Lower leg skin (tissue), 4 donors: Measurements from ENCODE around the gene TLE5. TPM values are rescaled to one million over a fixed set of nuclear protein-coding genes. Genes with fewer than 3 reads are reported as not detected.

Experiments used
- DNase-seq, 2 donors: peaks; one replicate each; pipeline ENCODE4 v3.0.0-alpha.2; 2019; ENCODE audit warnings: low spot score in 2 of 2
- H3K4me3 ChIP-seq: fragments of 200-600 bp; sonication (generic); 2 replicates; pipeline ENCODE4 v1.5.1; 2017; ENCODE audit warnings: mild to moderate bottlenecking, low read depth; ENCODE audit not compliant: poor library complexity, severe bottlenecking
- POLR2A ChIP-seq, 2 donors: fragments of 450-650 bp; IDR thresholded peaks; one replicate each; pipeline ENCODE4 v1.6.1; 2016 to 2017; ENCODE audit warnings: antibody characterized with exemption in 2 of 2, mild to moderate bottlenecking in 1 of 2, moderate library complexity in 1 of 2
- WGBS, 2 donors: methylation state at CpG; one replicate each; pipeline ENCODE4 v1.1.5; 2018; 5-methylcytosine and 5-hydroxymethylcytosine counted together
- intact Hi-C: fragments of 100-400 bp; cut with DNase I; formaldehyde crosslinking; loops from one replicate; pipeline ENCODE4 v1.15.0; 2023; ENCODE audit warnings: low total_unique reads
- total RNA-seq, 4 donors: library from RNA; depleted of rRNA; stranded (reverse); fragments of >200 nt; gene quantifications; one replicate each; pipeline ENCODE4 v1.1.0, GENCODE V29; 2016
- TF ChIP-seq, protein P1 (sequence below), 3 donors: fragments of 450-650 bp; IDR thresholded peaks; one replicate each; pipeline ENCODE4 v1.5.1; 2016; ENCODE audit warnings: antibody characterized with exemption in 3 of 3, mild to moderate bottlenecking in 3 of 3, moderate library complexity in 2 of 3

Gene TLE5
- total RNA-seq, 4 donors from 2014 or later: 329 to 533 (median 387) TPM

DNA sequence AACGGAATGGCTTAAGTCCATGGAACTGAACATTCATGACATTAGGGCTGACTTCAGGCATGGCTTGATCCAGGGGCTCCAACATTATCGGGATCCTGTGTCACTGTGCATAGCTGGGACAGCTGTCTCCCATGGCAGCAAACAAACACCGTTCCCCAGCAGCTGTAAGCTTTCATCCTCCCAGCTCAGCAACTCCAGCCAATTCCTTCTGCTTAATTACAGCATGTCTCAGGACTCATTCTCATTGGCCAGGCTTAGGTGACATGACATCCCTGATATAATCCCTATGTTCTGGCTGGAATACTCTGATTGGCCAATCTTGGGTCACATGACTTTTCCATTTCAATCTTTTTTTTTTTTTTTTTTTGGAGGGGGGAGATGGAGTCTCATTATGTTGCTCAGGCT lies 10.9 kb upstream of the TLE5 start:
- WGBS, 2 donors: 31 to 35% methylated on average over 3 of the region's 3 CpGs
- H3K4me3 ChIP-seq: no peak overlapping the region
- no peak for DNase-seq
- no peak for TF ChIP-seq POLR2A (IDR thresholded peaks at IDR 0.05)
- TF ChIP-seq, protein P1, sequence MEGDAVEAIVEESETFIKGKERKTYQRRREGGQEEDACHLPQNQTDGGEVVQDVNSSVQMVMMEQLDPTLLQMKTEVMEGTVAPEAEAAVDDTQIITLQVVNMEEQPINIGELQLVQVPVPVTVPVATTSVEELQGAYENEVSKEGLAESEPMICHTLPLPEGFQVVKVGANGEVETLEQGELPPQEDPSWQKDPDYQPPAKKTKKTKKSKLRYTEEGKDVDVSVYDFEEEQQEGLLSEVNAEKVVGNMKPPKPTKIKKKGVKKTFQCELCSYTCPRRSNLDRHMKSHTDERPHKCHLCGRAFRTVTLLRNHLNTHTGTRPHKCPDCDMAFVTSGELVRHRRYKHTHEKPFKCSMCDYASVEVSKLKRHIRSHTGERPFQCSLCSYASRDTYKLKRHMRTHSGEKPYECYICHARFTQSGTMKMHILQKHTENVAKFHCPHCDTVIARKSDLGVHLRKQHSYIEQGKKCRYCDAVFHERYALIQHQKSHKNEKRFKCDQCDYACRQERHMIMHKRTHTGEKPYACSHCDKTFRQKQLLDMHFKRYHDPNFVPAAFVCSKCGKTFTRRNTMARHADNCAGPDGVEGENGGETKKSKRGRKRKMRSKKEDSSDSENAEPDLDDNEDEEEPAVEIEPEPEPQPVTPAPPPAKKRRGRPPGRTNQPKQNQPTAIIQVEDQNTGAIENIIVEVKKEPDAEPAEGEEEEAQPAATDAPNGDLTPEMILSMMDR (IDR thresholded peaks at IDR 0.05): no peak
- intact Hi-C loops: no loop called here

DNA sequence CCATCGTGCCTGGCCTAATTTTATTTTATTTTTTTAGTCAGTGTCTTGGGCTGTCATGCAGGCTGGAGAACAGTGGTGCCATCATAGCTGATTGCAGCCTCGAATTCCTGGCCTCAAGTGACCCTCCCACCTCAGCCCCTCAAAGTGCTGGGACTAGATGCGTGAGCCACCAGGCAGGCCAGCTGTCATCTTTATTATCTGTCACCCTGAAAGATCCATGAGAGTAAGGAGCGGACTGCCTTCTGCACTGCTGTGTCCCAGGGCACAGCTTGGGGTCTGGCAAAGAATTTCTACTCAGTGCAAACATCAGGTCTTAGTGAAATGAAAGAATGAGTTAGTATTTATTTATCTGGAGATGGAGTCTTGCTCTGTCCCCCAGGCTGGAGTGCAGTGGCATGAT lies 9.5 kb upstream of the TLE5 start:
- intact Hi-C loops: no loop called here
- WGBS, 2 donors: 81 to 92% methylated on average over 4 of the region's 4 CpGs
- H3K4me3 ChIP-seq: no peak overlapping the region
- no peak for DNase-seq
- TF ChIP-seq POLR2A (IDR thresholded peaks at IDR 0.05): no peak
- TF ChIP-seq, protein P1 (IDR thresholded peaks at IDR 0.05): no peak

DNA sequence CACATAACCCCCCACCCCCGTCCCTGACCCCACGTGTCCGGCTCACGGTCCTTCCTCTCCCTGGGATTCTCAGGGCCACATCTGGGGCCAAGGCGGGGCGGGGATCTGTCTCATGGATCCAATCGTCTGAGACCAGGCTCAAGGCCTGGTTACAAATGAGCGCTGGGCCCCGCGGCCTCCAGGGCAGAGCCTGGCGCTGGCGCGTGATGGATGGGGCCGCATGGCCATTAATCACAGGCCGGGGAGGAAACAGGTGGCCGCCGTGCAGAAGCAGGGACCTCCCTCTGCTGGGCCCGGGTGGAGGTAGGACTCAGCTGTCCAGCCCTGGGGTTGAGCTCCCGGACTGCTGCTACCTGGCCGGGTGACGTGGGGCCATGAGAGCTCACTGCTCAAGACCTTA lies 5.8 kb upstream of the TLE5 start:
- TF ChIP-seq, protein P1 (IDR thresholded peaks at IDR 0.05): no peak
- no peak for TF ChIP-seq POLR2A (IDR thresholded peaks at IDR 0.05)
- DNase-seq: no peak
- no peak overlapping the region for H3K4me3 ChIP-seq
- intact Hi-C loops: no loop called here
- WGBS, 2 donors: 79 to 86% methylated on average over 14 to 20 of the region's 21 CpGs

DNA sequence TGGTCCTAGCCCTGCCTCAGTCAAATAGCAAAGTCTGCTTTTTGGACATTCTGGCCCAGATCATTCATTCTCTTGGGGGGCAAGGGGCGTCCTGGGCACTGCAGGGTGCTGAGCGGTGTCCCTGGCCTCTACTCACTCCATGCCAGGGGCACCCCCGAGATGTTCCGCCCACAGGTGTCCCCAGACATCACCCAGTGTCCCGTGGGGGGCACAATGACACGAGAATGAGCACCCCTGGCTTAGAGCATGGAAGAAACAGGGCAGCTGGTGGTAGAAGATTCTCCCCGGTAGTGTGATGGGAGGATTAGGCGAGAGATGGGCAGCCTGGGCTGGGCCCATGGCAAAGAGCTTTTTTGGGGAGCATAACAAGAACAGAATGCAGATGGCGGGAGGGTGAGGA lies 5.3 kb upstream of the TLE5 start:
- intact Hi-C loops: no loop called here
- H3K4me3 ChIP-seq: no peak overlapping the region
- WGBS, 2 donors: 87 to 92% methylated on average over 9 of the region's 9 CpGs
- no peak for TF ChIP-seq POLR2A (IDR thresholded peaks at IDR 0.05)
- no peak for DNase-seq

DNA sequence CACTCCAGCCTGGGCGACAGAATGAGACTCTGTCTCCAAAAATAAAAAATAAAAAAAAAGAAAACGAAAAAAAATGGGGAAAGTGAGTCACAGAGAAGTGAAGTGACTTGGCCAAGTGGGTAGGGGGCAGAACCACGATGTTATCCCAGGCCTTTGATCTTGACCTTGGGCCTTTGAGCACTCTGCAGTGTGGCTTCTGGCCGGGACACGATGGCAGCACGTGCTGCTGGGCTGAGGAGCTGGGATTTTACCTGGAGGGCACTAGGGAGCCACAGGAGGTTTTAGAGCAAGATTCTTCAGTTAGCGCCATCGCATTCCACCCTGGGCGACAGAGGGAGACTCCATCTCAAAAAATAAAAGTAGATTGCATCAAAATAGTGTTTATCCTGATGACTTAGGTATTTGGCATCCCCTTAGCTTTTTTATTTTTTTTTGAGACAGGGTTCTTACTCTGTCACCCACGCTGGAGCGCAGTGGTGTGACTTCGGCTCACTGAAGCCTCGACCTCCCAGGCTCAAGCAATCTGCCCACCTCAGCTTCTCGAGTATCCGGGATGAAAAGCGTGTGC lies 4.3 kb upstream of the TLE5 start:
- no peak overlapping the region for H3K4me3 ChIP-seq
- DNase-seq: no peak
- TF ChIP-seq, protein P1 (IDR thresholded peaks at IDR 0.05): no peak
- no peak for TF ChIP-seq POLR2A (IDR thresholded peaks at IDR 0.05)
- intact Hi-C loops: no loop called here
- WGBS, 2 donors: 85 to 87% methylated on average over 16 of the region's 16 CpGs

DNA sequence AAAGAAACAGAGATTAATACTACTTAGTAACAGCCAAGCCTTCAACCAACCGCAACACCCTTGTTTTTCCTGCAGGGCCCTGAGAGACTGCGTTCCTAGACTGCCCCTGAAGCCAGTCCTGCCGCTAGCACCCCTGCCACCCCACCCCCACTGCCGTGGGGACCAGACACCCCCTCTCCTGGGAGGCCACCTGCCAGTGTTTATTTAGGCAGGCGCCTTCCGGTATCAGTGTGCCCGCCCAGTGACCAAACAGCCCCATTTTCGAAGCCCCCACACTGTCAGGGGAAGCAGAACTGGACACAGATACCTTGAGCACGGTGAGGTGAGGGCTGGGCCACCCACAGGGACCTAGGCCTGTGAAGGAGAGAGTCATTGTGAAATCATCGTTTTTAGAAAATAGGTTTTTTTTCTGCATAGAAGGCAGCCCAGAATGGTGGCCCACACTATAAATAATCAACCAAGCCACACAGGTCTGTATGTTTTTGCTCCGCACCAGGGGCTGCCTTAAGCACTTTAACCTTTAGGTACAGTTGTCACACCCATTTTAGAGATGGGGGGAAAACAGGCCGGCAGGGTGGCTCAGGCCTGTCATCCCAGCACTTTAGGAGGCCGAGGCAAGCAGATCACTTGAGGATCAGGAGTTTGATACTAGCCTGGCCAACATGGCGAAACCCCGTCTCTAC lies 3.5 kb upstream of the TLE5 start:
- no peak for DNase-seq
- WGBS, 2 donors: 75 to 83% methylated on average over 15 of the region's 15 CpGs
- intact Hi-C loops: no loop called here
- H3K4me3 ChIP-seq: no peak overlapping the region
- TF ChIP-seq POLR2A (IDR thresholded peaks at IDR 0.05): no peak
- TF ChIP-seq, protein P1 (IDR thresholded peaks at IDR 0.05): no peak
